K562 (cell line): ENCODE results near the gene ANO3.

Experiments
- BRCA1 ChIP-seq, 2 experiments: fragments of 450-650 bp in 1 of 2; sonication (generic) in 1 of 2; formaldehyde crosslinking in 1 of 2; IDR thresholded peaks; 2 replicates each; pipeline versions ENCODE4 v1.5.0 to v1.6.1; 2017 to 2020; ENCODE audit warnings: mild to moderate bottlenecking in 1 of 2, missing genetic modification reagents in 1 of 2
- CTCF ChIP-seq, 3 experiments: IDR thresholded peaks in 2 of 3; conservative IDR thresholded peaks in 1 of 3; 2 replicates each; pipeline ENCODE4 v1.5.1; 2011 to 2012; ENCODE audit warnings: low read length in 3 of 3, mild to moderate bottlenecking in 3 of 3, control low read depth in 2 of 3, improper control_type of control experiment in 1 of 3, inconsistent platforms in 1 of 3, low read depth in 1 of 3, mixed read lengths in 1 of 3, moderate library complexity in 1 of 3; ENCODE audit not compliant: insufficient read depth in 2 of 3
- EP300 ChIP-seq: IDR thresholded peaks from 2 replicates; pipeline ENCODE4 v1.6.1; 2012; ENCODE audit warnings: low read length, improper control_type of control experiment
- GTF2F1 ChIP-seq: IDR thresholded peaks from 2 replicates; pipeline ENCODE4 v1.6.1; 2011; ENCODE audit warnings: low read depth, low read length, improper control_type of control experiment
- JUND ChIP-seq, 2 experiments: IDR thresholded peaks; 2 replicates in 1 of 2; 3 replicates in 1 of 2; pipeline ENCODE4 v1.6.1; 2011; ENCODE audit warnings: borderline replicate concordance in 2 of 2, low read depth in 2 of 2, low read length in 2 of 2, improper control_type of control experiment in 1 of 2, missing biosample characterization in 1 of 2, missing genetic modification characterization in 1 of 2, missing genetic modification reagents in 1 of 2
- KAT8 ChIP-seq: fragments of 450-650 bp; IDR thresholded peaks from 2 replicates; pipeline ENCODE4 v1.6.1; 2016; ENCODE audit warnings: low read depth, mild to moderate bottlenecking
- RAD21 ChIP-seq, 2 experiments: fragments of 250-450 bp in 1 of 2; fragments of 450-650 bp in 1 of 2; sonication (Bioruptor Pico) in 1 of 2; formaldehyde crosslinking in 1 of 2; IDR thresholded peaks in 1 of 2; conservative IDR thresholded peaks in 1 of 2; 2 replicates each; pipeline versions ENCODE4 v1.4.0 to v1.8.0; 2020 to 2022; ENCODE audit warnings: mild to moderate bottlenecking in 2 of 2, moderate library complexity in 1 of 2
- RFX5 ChIP-seq: IDR thresholded peaks from 2 replicates; pipeline ENCODE4 v1.6.1; 2011; ENCODE audit warnings: low read depth, mild to moderate bottlenecking, improper control_type of control experiment, low read length
- ZNF592 ChIP-seq: fragments of 450-650 bp; IDR thresholded peaks from 2 replicates; pipeline ENCODE4 v1.6.1; 2017; ENCODE audit warnings: antibody characterized with exemption, mild to moderate bottlenecking
- TF ChIP-seq, protein P1 (sequence below): fragments of 250-450 bp; sonication (Bioruptor Pico); IDR thresholded peaks from 2 replicates; pipeline ENCODE4 v1.5.1; 2021; ENCODE audit warnings: mild to moderate bottlenecking

- TF ChIP-seq ZNF592 (no peak), CTCF (IDR thresholded peaks at IDR 0.05 in 2 of 3, conservative IDR thresholded peaks at IDR 0.05 in 1 of 3; ENCODE audit: insufficient read depth in 2 of 3, low read depth in 1 of 3, low read length in 3 of 3) (peak; percentile 24 to 60 (median 56); a peak in 5 of 6 replicates), BRCA1 (IDR thresholded peaks at IDR 0.05) (no peak), BRCA1 (CRISPR knock-in tag; IDR thresholded peaks at IDR 0.05) (no peak), RAD21 (CRISPR knock-in tag; conservative IDR thresholded peaks at IDR 0.05 in 1 of 2, IDR thresholded peaks at IDR 0.05 in 1 of 2) (peak; percentile 65 to 71), EP300 (no peak), JUND (IDR thresholded peaks at IDR 0.05; ENCODE audit: borderline replicate concordance, low read depth, low read length) (no peak), JUND (tag; IDR thresholded peaks at IDR 0.05; ENCODE audit: borderline replicate concordance, low read depth, low read length) (no peak), KAT8 (no peak), RFX5 (no peak), GTF2F1 (no peak)
- TF ChIP-seq, protein P1, sequence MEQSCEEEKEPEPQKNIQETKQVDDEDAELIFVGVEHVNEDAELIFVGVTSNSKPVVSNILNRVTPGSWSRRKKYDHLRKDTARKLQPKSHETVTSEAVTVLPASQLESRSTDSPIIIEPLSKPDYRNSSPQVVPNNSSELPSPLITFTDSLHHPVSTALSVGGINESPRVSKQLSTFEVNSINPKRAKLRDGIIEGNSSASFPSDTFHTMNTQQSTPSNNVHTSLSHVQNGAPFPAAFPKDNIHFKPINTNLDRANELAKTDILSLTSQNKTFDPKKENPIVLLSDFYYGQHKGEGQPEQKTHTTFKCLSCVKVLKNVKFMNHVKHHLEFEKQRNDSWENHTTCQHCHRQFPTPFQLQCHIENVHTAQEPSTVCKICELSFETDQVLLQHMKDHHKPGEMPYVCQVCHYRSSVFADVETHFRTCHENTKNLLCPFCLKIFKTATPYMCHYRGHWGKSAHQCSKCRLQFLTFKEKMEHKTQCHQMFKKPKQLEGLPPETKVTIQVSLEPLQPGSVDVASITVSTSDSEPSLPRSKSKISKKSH (CRISPR knock-in tag): no peak
Measured at GRCh38 chr11:26649884-26650283, 318.0 kb downstream of the ANO3 start.
